ENCODE measurements around the gene PLOD3.
A peak's percentile ranks its signal among the peaks of the same experiment; 100 is the strongest.

PLOD3 gene

DNA sequence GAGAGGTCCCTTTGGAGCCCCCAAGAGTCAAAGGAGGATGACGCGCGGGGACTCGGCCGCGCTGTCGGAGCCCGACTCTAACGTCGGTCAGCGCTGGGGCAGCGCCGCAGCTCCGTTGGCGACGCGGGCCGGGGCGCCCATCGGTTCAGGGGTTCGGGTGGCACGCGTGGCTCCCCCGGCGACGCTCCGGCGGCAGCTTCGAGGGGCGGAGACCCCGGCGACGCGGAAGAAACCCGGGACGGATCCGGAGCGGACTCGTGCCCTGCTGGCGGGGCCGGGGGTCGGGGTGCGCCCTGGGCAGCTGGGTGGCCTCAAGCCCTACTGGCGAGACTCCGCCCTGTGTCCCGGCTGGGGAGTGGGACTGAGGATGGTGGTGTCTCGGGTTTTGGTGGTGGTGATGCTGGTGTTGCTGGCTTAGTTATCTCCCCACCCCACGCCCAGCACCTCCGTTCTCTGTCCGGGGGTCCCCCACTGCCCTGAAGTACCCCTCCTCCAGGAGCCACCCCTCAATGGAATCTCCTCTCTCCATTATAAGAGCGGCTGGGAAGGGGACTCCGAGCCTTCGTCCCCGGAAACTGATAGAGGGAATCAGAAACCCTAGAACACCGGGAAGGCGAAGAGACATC lies 37.1 kb downstream of the PLOD3 start, which contains the start of gene NAT16:
NAT16 (minus strand) TSS at position 164 of the 626 bp plus-strand sequence. CDS start 5,486 bp downstream, outside the sequence.
- DNase-seq (ENCODE audit: low read depth), result no peak

DNA sequence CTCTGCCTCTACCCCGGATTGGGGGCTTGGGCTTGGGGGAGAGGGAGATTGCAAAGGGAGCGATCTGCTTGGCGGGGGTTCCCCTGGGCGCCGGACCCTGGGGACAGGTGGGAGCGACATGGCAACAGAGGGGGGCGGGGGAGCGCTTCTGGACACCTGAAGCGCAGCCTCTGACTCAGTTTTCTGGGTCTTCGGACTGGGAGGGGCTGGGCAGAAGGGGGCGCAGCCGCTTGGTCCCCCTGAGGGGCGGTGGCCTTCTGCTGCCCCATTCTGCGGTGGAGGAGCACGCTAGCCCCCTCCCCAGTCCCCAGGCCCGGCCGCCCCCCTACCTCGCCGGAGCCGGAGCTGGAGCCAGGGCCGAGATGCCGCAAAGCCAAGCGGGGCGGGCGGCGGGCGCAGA lies 37.7 kb downstream of the PLOD3 start:
- DNase-seq (ENCODE audit: low read depth), result no peak

DNA sequence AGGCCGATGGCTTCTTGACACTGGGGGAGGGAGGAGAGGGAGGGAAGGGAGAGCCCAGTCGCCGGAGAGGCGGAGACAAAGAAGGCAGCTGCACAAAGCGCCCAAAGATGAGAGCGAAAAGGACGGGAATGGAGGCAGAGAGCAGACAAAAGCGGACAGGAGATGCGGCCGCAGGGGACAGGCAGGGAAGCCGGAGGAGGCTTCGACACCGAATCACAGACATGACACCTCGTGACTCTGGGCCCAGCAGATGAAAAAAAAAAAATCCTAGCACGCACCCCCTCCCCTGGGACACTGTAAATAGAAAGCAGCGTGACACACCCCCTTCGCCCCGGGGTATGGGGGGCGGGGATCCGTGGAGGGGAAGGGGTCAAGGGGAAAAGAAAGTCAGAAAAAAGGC lies 38.3 kb downstream of the PLOD3 start:
- no peak for DNase-seq (ENCODE audit: low read depth)

- DNase-seq (ENCODE audit: low read depth), result no peak
Observed at GRCh38 chr7:101177644-101178043, 39.7 kb downstream of the PLOD3 start.

DNA sequence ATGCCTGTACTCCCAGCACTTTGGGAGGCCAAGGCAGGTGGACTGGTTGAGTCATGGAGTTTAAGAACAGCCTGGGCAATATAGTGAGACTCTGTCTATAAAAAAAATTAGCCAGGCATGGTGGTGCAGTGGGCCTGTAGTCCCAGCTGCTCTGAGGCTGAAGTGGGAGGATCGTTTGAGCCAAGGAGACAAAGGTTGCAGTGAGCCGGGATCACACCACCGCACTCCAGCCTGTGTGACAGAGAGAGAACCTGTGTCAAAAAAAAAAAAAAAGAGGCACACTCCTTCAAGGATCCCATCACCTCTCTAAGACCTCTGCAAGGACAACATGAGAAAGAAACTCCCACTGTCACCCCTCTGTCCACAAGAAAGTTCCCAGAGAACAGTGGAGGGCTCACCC lies 41.7 kb downstream of the PLOD3 start:
- DNase-seq (ENCODE audit: low read depth), result no peak

DNA sequence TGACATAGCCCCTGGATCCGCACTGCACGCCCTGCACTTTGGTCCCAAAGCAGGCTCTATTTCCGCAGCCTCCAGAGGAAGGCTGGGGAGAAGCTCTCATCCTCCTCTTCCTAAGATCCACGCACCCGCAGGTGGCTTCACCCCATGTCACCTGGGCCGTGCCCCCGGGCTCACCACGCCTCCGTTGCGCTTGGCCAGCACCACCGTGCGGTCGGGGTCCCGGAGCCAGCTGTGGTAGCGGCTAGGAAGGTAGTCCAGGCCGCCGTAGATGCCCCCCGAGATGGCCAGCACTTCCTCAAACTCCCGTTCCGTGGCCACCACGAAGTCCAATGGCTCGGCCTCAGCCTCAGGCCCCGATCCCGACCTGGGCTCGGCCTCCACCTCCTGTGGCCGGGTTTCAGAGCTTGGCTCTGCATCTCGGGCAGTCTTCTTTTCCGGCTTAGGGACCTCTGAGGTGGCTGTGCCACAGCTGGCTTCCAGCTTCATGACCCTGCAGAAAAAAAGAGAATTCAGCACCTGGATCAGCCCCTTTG lies 43.0 kb downstream of the PLOD3 start:
- no peak for DNase-seq (ENCODE audit: low read depth)

- DNase-seq (ENCODE audit: low read depth), result peak; percentile 51
Observed at GRCh38 chr7:101173752-101174244, 43.6 kb downstream of the PLOD3 start.

DNA sequence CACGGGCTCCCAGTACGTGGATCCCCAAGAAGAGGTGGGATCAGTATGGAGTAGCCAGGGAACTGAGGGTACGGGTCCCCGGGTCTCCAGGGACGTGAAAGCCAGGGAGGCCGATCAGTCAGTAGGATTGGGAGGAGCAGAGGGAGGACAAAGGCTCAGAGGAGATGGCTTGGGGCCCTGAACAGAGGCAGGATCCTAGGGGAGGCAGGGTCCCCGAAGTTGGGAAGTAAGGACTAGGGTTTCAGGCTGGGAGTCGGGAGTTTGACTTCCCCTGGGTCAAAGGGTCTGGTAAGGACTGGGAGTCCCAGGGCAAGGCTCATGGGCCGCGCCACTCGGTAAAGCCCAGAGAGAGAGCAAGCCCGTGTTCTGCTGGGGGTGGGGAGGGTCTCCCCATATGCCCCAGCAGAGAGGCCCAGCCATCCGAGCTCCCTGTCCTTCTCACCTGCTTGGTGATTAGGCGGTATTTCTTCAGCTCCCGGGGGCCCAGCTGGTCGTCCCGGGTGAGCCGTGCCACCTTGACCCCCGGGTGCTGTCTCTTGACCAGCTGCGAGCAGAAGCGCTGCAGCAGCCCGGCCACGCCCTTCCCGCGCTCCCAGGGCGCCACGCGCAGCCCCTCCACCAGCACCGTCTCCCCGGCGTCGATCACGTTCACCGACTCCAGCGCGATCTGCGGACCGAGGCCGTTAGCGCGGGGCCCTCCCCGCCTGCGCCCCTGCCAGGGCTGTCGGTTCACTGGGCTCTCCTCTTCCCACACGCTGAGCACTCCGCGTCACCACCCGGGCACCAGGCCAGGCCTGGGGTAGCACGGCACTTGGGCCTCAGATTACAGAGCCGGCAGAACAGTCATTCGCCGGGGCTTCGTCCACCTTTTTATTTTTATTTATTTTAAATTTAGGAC lies 44.3 kb downstream of the PLOD3 start:
- no peak for DNase-seq (ENCODE audit: low read depth)

GRCh38 chr7:101172005-101172853 lies 45.2 kb downstream of the PLOD3 start:
- no peak for DNase-seq (ENCODE audit: low read depth)

DNA sequence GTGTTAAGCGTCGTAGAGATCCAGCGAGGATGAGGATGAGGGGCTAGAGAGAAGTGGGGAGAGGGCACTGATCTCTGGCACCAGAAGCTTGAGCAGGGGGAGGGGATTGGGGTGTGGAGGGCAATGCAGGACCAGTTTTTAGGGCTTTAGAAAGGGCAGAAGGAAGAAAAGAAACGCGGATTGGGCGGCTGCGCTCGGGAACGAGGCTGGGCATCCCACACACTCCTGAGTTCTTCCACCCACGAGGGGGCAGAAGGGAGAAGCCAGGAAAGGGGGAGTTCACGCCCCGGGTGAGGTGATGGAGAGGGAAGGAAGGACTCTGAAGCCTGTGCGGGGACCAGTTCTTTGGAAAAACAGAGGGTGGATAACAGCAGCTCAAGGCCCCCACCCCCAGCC lies 45.9 kb downstream of the PLOD3 start:
- DNase-seq (ENCODE audit: low read depth), result no peak

DNA sequence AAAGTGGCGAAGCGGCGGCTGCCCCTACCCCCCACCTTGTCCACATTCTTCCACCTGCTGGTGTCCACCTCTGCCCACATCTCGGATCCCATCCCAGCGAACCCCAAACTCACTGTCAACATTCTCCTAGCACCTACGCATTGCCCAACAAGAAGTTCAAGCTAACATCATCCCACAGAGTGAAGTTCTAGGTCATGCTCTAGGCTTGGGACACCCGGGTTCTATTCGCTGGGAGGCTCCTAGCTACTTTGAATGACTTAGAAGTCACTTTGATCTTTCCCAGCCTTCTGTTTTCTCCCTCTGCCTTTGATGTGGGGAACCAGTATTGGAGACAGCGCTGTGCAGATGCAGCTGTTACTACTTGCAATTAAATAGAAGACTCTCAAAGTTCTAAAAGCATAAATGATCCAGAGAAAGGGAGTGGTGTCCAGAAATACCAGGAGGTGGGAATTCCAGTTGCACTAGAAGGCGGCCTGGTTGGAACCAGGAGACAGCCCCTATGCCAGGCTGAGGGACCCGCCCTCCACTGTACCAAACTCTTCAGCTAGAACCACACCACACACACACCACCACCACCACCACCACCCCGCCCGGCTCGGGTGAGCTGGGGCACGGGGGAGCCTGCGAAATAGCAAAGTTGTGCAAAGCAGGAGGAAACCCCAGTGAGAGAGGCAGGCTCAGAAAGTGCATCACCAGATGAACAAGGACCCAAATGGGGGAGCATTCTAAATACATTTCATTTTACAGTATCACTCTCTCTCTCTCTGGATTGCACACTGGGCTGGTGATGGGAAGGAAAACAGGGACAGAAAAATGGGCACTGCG lies 46.6 kb downstream of the PLOD3 start:
- DNase-seq (ENCODE audit: low read depth), result no peak

GRCh38 chr7:101169838-101170551 lies 47.4 kb downstream of the PLOD3 start:
- DNase-seq (ENCODE audit: low read depth), result peak; percentile 74

DNA sequence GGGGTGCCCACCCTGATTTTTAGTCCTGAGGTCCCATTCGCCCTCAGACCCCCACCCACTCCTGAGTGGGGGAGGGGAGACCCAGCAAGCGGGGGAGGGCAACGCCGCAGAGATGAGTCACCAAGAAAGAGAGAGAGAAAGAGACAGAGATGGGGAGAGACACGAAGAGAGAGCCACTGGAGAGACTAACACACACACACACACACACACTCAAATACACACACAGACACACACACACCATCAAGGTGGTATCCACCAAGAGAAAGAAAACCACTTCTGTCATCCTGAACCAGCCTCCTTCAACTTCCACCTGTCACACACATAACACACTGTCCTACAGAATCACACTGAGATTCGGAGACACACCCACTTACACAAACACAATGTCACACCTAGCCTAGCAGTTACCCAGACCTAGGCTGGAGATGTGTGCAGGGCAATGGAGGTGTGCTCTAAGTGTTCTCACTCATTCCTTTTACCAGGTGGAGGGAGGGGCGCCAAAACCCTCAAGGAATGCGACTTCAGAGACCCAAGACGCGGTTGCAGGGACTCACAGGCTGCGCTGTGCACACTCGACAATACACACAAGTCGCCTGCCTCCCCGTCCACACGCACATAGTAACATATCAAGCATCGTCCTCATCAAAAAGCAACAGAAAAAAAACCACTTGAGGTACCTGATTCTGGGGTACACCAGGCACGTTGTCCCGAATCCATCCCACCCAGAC lies 48.1 kb downstream of the PLOD3 start:
- DNase-seq (ENCODE audit: low read depth), result no peak

DNA sequence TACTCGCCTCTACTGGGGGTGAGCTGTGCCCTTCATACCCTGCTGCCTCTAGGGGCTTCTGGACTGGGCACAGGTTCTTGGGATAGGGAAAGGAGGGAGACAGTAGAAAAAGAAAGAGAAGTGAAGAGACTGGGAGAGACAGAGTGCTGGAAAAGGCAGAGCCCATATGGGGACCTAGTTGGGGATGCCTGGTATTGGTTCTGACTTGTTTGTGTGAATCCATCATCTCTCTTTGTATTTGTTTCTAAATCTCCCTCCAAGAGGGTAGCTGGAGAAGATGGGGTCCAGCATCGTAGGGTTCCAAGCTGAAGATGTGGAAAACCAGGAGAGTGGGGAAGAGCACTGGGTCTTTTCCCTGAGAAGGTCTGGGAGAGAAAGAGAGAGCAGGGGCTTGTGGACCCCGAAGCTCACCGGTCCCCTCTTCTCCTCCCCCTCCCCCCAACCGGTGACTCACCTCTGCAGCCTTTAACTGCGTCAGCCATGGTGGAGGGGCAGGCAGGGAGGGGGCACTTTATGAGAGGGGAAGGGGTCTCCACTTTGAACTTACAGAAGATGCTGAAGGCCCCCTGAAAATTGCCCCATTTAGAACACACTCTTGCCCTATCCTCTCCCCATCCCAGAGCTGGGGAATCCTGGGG lies 48.9 kb downstream of the PLOD3 start:
- no peak for DNase-seq (ENCODE audit: low read depth)

- DNase-seq (ENCODE audit: low read depth), result no peak
Observed at GRCh38 chr7:101167645-101168411, 49.6 kb downstream of the PLOD3 start.

DNA sequence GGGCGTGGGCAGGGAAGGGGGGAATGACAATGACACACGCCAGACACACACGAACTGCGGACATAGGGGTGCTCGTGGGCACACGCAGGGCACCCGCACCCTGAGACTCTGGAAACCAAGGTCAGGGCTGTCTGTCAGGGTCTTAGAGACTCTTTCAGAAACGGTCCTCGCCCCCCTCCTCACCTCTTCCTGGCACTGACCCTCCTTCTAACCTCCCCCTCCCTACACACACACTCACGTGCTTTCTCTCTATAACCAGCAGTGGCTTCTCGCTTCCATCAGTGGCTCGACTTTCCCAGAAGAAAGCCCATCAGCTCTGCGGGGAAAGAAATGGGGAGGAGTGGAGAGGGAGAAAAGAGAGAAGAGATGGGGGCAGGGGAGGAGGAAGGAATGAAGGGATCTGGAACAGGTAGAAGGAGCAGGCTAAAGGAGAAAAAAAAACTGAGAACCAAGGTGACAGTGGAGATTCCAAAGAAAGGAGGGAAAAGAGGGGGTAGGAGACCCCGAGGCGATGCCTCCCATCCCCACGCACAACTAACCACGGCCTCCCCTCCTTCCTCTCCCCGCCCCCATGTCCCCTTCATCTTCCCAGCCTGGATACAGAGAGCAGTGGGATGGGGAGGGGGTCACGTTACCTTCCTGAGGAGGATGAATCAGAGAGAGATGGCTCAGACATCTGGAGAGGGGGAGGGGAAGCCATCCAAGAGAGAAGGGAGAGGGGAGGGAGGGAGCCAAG lies 50.3 kb downstream of the PLOD3 start:
- no peak for DNase-seq (ENCODE audit: low read depth)

DNA sequence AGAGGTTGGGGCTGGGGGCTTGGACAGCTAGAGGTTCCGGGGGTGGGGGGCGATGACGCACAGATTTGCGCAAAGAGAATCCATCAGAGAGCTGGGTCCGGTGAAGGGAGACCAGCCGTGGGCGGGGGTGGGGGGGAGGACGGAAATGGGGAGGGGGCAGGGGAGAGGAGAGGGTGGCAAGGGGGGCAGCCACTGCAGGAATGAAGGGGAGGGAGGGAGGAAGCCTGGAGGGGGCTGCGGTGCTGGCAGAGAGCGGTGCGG lies 50.8 kb downstream of the PLOD3 start:
- no peak for DNase-seq (ENCODE audit: low read depth)
